Measurements from ENCODE around the gene PMP22. TPM values are rescaled to one million over a fixed set of nuclear protein-coding genes. Genes with fewer than 3 reads are reported as not detected.

Gene PMP22
- under 1 TPM; 0.21 to 0.22 TPM for total RNA-seq

DNA sequence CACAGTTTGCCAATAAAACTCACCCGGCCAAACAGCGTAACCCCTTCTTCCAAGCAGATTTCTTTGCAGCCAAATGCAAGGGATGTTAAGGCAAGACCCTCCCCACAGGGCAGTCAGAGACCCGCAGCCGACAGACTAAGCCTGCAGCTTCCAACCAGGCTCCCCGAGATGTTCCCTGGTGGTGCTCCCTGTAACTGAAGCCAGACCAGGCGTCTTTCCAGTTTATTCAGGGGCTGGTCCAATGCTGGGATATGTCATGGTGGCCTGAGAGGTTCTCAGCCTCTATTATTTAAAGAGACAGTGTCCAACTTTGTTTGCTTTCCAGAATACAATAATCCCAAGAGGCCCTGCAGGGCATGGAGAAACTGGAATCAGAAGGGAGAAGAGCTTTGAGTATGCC is at the start of gene PMP22:
PMP22 (minus strand) TSS at position 196 of the 400 bp plus-strand sequence. CDS start 4,599 bp downstream, outside the sequence.
- H3K27me3 Mint-ChIP-seq: peaks cover 80% of the 10 kb centered on the region
- H3K4me3 Mint-ChIP-seq: no peak within 1 kb of the TSS
- DNase-seq: no peak
- H3K27ac Mint-ChIP-seq: no peak within 1 kb of the TSS
- no peaks in the 10 kb centered on the region for H3K9me3 Mint-ChIP-seq
- H3K36me3 Mint-ChIP-seq: no peaks in the 10 kb centered on the region
- peaks cover 9% of the 10 kb centered on the region for H3K4me1 Mint-ChIP-seq

DNA sequence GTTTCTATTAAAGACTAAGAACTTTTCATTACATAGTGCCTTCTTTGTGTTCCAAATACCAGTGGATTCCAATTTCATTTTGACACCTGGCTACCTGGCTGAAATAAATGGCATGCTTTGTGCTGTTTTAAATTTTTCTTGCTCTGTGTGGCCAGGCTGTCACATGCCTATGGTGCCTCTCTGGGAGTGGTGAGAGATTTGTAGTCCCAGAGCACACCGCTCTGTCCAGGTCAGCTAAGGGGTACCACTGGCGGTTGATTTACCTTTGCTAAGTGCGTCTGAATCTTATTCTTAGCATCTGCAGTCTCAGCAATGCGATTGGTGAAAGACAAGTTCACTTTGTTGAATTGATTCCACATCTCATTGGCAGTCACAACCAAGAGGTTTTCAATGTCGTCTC is 46.9 kb upstream of the PMP22 start:
- H3K4me3 Mint-ChIP-seq: no peak overlapping the region
- no peaks in the 10 kb centered on the region for H3K36me3 Mint-ChIP-seq
- no peaks in the 10 kb centered on the region for H3K9me3 Mint-ChIP-seq
- no peaks in the 10 kb centered on the region for H3K4me1 Mint-ChIP-seq
- H3K27ac Mint-ChIP-seq: no peak overlapping the region
- DNase-seq: no peak
- H3K27me3 Mint-ChIP-seq: no peaks in the 10 kb centered on the region

DNA sequence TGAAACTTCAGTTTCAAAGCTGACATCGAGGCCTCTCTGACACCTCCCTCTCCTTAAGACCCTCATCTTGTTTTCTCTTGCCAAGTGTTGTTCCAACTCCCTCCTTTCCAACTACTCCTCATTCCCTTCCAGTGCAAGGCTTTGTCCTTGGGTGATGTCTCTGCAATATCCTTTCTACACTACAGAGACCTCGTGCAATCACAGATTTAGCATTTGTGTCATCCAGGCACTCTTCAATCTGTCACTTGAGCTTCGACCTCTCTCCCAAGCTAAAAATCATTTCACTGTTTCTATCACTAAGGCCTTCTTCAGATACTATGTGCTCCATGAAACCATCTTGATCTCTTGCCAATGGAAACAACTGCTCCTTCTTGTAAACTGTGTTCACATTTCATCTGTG is 44.7 kb upstream of the PMP22 start:
- Mint-ChIP-seq H3K27me3 (no peaks in the 10 kb centered on the region), H3K9me3 (no peaks in the 10 kb centered on the region), H3K27ac (no peak overlapping the region), H3K36me3 (no peaks in the 10 kb centered on the region), H3K4me3 (no peak overlapping the region), H3K4me1 (no peaks in the 10 kb centered on the region)
- DNase-seq: no peak

DNA sequence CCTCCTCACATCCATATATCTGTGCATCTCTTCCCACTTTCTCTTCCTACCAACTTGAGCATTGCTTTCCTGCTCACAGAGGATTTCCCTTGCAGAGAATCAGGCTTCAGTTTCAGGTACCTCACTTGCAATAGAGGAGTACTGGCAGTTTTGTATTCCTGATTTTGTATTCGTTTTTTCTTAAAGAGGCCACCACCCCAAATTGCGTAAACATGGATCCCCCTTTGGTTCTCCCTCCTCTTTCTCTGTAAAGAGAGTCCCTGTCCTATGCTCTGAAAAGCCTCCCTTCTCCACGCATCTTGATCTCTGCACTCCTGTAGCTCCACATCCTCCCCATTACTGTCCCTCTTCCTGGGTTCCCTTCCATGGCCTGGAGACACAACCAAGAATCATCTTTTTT is 44.1 kb upstream of the PMP22 start:
- Mint-ChIP-seq H3K27me3 (no peaks in the 10 kb centered on the region), H3K4me1 (no peaks in the 10 kb centered on the region), H3K36me3 (no peaks in the 10 kb centered on the region), H3K9me3 (no peaks in the 10 kb centered on the region), H3K27ac (no peak overlapping the region), H3K4me3 (no peak overlapping the region)
- DNase-seq: no peak

DNA sequence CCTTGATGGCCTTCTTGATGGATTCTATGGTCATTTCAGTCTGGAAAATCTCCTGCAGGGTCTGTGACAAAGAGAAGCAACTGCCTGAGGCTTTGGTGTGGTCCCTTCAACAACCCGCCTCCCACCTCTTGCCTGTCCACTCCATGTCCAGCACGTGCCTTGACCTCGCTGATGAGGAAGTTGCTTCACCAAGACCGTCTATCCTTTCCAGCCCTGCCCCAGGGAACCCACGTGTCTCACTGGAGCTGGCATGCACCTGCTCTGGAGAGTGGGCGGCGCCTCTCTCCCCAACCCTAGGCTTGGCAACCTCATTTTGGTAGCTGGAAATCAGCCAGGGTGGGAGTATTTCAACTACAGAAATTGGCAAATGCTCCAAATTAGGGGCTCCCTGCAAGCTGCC is 43.6 kb upstream of the PMP22 start:
- no peak for DNase-seq
- H3K36me3 Mint-ChIP-seq: no peaks in the 10 kb centered on the region
- no peak overlapping the region for H3K4me3 Mint-ChIP-seq
- H3K27me3 Mint-ChIP-seq: no peaks in the 10 kb centered on the region
- no peaks in the 10 kb centered on the region for H3K4me1 Mint-ChIP-seq
- no peak overlapping the region for H3K27ac Mint-ChIP-seq
- H3K9me3 Mint-ChIP-seq: no peaks in the 10 kb centered on the region

DNA sequence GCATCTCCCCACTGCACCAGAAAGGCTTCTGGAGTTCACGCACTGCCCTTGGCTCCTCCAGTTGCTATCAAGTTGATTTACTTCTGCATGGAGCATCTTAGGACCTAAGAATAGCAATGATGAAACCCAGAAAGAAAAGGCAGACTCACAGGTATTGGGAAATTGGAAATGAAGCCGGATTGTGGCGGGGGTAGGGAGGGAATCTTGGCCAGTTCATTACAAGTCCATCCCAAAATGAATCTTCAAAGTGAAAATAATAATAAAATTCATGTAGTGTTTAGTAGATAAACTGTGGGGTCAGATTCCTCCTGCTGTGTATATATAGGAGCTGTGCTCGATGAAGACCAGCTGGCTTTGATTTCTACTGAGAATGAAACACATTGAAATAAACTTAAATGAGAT is 42.6 kb upstream of the PMP22 start:
- Mint-ChIP-seq H3K27me3 (no peaks in the 10 kb centered on the region), H3K27ac (no peak overlapping the region), H3K4me3 (no peak overlapping the region), H3K36me3 (no peaks in the 10 kb centered on the region), H3K9me3 (no peaks in the 10 kb centered on the region), H3K4me1 (no peaks in the 10 kb centered on the region)
- no peak for DNase-seq

DNA sequence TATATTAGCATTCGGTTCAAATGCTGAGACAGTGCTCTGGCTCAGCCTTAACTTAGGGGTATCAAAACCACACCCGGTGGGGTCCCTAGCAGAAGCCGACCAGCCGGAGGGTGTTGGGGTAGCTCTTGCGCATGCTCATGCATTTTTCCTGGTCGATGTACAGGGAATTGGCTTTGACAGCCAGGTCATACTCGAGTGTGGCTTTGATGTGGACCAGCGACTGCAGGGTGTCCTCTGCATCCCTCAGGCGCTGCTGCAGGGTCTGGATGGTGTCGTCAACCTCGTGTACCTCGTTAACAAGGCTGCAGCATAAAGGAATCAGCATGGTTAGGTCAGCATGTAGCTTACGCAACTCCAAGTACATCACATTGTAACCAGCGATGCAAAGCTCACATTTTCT is 38.7 kb upstream of the PMP22 start:
- Mint-ChIP-seq H3K4me1 (no peaks in the 10 kb centered on the region), H3K27ac (no peak overlapping the region), H3K4me3 (no peak overlapping the region), H3K36me3 (no peaks in the 10 kb centered on the region), H3K27me3 (peaks cover 3% of the 10 kb centered on the region), H3K9me3 (no peaks in the 10 kb centered on the region)
- no peak for DNase-seq

DNA sequence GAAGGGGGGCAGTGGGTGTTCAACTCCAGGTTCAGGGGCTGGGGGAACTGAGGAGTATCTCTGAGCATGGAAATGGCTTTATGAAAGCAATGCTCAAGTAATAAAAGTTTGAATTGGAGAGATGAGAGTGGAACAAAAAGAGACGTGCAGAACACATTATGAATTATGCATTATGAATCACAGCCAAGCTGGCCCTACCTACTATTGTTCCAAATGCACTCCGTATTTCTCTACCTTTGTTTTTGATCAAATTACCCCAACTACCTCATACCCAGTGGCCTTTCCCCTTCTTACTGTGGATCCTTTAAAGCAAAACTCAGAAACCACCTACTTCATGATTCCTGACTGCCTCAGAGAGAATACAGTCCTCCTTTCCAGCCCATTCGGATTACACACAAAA is 38.1 kb upstream of the PMP22 start:
- H3K27ac Mint-ChIP-seq: no peak overlapping the region
- no peaks in the 10 kb centered on the region for H3K4me1 Mint-ChIP-seq
- DNase-seq: no peak
- H3K4me3 Mint-ChIP-seq: no peak overlapping the region
- no peaks in the 10 kb centered on the region for H3K9me3 Mint-ChIP-seq
- no peaks in the 10 kb centered on the region for H3K36me3 Mint-ChIP-seq
- peaks cover 3% of the 10 kb centered on the region for H3K27me3 Mint-ChIP-seq

DNA sequence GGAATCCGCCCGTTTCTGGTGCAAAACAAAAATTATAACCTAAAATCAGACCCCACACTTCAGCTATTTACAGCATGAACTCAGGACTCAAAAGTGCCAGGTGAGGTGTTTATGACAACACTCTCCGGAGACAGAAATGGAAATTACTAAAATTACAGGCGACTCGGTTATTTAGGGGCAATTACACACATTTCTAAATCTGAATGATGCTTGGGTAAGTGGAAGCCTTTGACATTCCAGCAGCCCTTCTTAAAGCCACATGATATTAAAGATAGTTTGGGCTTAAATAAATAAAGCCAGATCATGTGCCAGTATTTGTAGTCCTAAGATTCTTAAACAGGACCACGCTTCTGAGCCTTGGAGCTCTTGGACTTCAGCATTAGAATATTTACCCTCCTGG is 36.7 kb upstream of the PMP22 start:
- H3K27me3 Mint-ChIP-seq: peaks cover 3% of the 10 kb centered on the region
- no peak for DNase-seq
- no peaks in the 10 kb centered on the region for H3K4me1 Mint-ChIP-seq

DNA sequence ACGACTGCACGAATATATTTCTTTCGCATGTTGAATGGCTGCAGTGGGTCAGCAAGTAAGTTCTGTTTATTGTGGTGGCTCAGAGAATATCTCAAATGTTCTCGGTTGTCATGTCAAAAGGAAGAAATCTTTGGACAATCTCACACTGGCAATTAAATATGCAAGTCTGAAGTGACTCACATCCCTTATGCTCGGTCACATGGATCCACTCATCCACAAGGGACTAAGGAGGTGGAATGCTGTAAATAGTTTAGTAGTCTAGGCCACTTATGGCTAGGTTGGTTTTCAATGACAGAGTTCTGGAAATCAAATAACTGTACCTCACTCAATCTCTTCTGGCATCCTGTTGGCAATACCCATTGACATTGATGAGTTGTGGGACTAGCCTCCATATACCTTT is 33.0 kb upstream of the PMP22 start:
- H3K4me1 Mint-ChIP-seq: no peaks in the 10 kb centered on the region
- peaks cover 3% of the 10 kb centered on the region for H3K27me3 Mint-ChIP-seq
- no peak for DNase-seq
- H3K9me3 Mint-ChIP-seq: no peaks in the 10 kb centered on the region
- H3K36me3 Mint-ChIP-seq: no peaks in the 10 kb centered on the region
- no peak overlapping the region for H3K4me3 Mint-ChIP-seq
- H3K27ac Mint-ChIP-seq: no peak overlapping the region

More for the DNA sequence above, 36.7 kb upstream of the PMP22 start:
- Mint-ChIP-seq H3K4me3 (no peak overlapping the region), H3K27ac (no peak overlapping the region), H3K9me3 (no peaks in the 10 kb centered on the region), H3K36me3 (no peaks in the 10 kb centered on the region)

DNA sequence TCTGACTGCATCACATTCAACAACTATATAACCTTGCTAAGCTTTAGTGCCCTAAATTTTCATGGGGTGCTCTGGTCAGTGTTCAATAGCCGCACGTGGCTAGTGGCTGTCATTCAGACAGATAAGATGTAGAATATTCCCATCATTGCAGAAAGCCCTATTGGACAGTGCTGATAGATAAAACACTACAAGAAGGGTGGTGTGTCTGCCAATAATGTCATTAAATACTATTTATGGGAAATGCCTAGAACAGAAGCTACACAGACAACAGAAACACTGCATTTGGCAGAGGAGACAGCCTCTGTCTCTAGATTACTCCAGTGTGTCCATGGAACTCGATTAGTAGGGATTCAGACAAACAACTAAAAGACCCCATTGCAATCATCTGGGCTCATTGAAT is 28.4 kb upstream of the PMP22 start:
- H3K4me3 Mint-ChIP-seq: no peak overlapping the region
- no peaks in the 10 kb centered on the region for H3K36me3 Mint-ChIP-seq
- DNase-seq: no peak
- no peak overlapping the region for H3K27ac Mint-ChIP-seq
- H3K9me3 Mint-ChIP-seq: no peaks in the 10 kb centered on the region
- H3K4me1 Mint-ChIP-seq: no peaks in the 10 kb centered on the region
- H3K27me3 Mint-ChIP-seq: peaks cover 25% of the 10 kb centered on the region

DNA sequence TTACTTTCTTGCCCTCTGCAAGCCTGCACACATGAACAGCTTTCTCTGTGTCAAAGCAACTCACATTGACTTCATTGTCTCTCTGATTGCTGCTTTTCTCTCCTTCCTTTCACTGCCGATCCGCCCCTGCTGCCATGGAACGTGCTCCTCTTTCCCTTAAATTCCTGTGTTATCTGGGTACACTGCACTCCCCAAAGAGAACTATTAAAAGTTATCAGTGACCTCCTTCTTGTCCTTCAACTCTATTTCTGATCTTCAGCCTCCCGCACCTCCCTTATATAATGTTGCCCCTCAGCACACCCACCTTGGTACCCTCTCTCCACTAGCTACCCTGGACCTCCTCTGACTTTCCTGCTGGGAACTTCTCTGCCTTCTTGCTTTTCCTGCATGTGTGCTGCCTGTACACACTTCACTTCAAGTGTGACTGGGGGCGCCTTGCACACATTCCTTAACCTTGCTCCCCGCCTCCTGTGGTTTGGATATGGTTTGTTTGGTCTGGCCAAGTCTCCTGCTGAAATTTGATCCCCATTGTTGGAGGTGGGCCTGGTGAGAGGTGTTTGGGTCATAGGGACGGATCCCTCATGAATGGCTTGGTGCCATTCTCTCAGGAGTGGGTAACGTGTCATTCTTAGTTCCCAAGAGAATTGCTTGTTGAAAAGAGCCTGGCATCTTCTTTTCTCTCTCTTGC is 26.7 kb upstream of the PMP22 start:
- no peak for DNase-seq
- no peaks in the 10 kb centered on the region for H3K36me3 Mint-ChIP-seq
- H3K4me1 Mint-ChIP-seq: no peaks in the 10 kb centered on the region
- H3K9me3 Mint-ChIP-seq: no peaks in the 10 kb centered on the region
- peaks cover 37% of the 10 kb centered on the region for H3K27me3 Mint-ChIP-seq
- H3K4me3 Mint-ChIP-seq: no peak overlapping the region
- no peak overlapping the region for H3K27ac Mint-ChIP-seq

DNA sequence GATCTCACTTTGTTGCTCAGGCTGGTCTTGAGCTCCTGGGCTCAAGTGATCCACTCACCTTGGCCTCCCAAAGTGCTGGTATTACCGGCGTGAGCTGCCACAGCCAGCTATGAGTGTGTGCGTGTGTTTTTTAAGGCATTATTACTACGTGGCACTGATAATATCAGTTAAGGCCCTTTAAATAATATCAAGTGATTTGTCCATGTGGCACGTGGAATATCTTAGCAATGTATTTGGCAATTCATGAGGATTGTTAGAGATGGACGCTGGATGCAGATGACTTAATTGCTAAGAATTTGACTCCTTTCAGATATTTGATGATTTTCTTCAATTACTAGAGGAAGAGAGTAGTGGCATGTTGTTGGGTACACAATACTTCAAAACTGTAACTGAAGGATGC is 25.5 kb upstream of the PMP22 start:
- H3K27ac Mint-ChIP-seq: no peak overlapping the region
- no peak overlapping the region for H3K4me3 Mint-ChIP-seq
- no peaks in the 10 kb centered on the region for H3K36me3 Mint-ChIP-seq
- DNase-seq: no peak
- no peaks in the 10 kb centered on the region for H3K9me3 Mint-ChIP-seq
- peaks cover 37% of the 10 kb centered on the region for H3K27me3 Mint-ChIP-seq
- no peaks in the 10 kb centered on the region for H3K4me1 Mint-ChIP-seq

DNA sequence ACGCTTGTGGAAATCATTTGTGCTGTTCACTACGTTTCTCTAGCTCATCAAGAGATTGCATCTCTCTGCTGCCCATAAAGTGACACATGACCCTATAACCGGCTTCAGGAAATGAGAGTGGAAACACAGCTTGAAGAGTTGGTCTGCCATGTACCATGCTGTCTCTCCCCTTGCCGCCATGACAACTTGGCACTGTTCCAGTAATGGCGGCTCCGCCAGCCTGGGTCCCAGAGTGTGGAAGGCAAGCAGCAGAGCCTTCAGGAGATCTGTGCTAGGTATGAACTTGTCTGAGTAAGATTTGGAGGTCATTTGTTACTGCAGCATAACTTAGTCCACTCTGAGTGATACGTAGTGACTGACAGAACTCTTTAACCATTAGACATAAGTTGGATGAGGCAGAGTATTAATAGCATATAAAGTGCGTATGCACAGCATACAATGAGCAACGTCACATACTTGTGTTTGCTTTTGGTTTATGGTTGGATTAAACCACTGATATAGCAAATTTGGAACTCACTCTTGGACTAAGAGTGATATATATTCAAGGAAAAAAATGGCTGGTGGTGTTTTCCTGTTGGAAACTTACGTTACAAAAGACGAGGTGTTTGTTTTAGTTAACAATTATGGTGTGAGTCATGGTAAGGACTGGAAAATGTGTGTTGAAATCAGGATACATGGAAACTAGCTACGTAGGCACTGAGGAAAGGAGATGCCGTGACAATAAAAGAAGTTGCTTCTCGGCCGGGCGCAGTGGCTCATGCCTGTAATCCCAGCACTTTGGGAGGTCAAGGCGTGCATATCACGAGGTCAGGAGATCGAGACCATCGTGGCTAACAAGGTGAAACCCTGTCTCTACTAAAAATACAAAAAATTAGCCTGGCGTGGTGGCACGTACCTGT is 24.4 kb upstream of the PMP22 start:
- Mint-ChIP-seq H3K36me3 (no peaks in the 10 kb centered on the region), H3K4me1 (no peaks in the 10 kb centered on the region), H3K9me3 (no peaks in the 10 kb centered on the region), H3K27ac (no peak overlapping the region), H3K27me3 (peaks cover 40% of the 10 kb centered on the region), H3K4me3 (no peak overlapping the region)
- DNase-seq: no peak

DNA sequence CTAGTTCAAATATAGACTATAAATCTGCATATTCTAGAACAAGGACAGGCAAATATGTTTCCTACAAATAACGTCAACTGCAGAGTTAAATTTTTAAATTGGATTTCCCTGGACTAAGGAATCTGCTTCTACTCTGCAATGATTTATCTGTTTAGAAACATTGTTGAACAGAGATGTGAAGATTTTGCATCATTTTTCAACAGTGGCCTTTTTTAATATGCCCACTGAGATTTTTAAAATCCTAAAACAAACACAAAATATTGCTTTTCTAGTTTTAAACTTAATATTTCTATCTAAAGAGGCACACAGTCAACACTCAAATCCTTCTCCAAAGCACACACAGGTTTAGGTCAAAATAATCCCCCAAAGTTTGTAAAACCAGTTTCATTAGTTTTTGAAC is 23.7 kb upstream of the PMP22 start:
- Mint-ChIP-seq H3K36me3 (no peaks in the 10 kb centered on the region), H3K27me3 (peaks cover 47% of the 10 kb centered on the region), H3K9me3 (no peaks in the 10 kb centered on the region), H3K27ac (no peak overlapping the region), H3K4me1 (no peaks in the 10 kb centered on the region), H3K4me3 (no peak overlapping the region)
- no peak for DNase-seq

Measured in activated naive CD8-positive, alpha-beta T cell treated with anti-CD3 and anti-CD28 coated beads for 36 hours (primary cell).